Trophoblast cell (in vitro differentiated cells and primary cell): Measurements from ENCODE around the gene FKBP14.
A peak's percentile ranks its signal among the peaks of the same experiment; 100 is the strongest.

Experiments used
- DNase-seq, 2 donors: peaks; one replicate each; pipeline ENCODE4 v3.0.0-alpha.2; 2016
- H2AFZ ChIP-seq: 2 replicates; pipeline ENCODE4 v1.6.1; 2013; ENCODE audit warnings: low read length, moderate library complexity, mild to moderate bottlenecking; ENCODE audit not compliant: insufficient read depth, poor library complexity
- H2AK5ac ChIP-seq: 2 replicates; pipeline ENCODE4 v1.6.1; 2013; ENCODE audit warnings: mild to moderate bottlenecking, low read length
- H2BK120ac ChIP-seq: 2 replicates; pipeline ENCODE4 v1.6.1; 2013; ENCODE audit warnings: low read length, mild to moderate bottlenecking, moderate library complexity; ENCODE audit not compliant: insufficient read depth, poor library complexity
- H2BK12ac ChIP-seq: 2 replicates; pipeline ENCODE4 v1.6.1; 2013; ENCODE audit warnings: mild to moderate bottlenecking, low read length, moderate library complexity
- H2BK5ac ChIP-seq: 2 replicates; pipeline ENCODE4 v1.6.1; 2013; ENCODE audit warnings: low read length, low read depth, moderate library complexity, mild to moderate bottlenecking; ENCODE audit not compliant: poor library complexity
- H3K14ac ChIP-seq: 2 replicates; pipeline ENCODE4 v1.6.1; 2013; ENCODE audit warnings: mild to moderate bottlenecking, low read length
- H3K18ac ChIP-seq: 2 replicates; pipeline ENCODE4 v1.6.1; 2013; ENCODE audit warnings: mild to moderate bottlenecking, low read length
- H3K23ac ChIP-seq: 2 replicates; pipeline ENCODE4 v1.6.1; 2013; ENCODE audit warnings: low read length
- H3K27ac ChIP-seq: 2 replicates; pipeline ENCODE4 v1.5.1; 2013; ENCODE audit warnings: low read depth, mild to moderate bottlenecking, inconsistent platforms, low read length, moderate library complexity
- H3K27me3 ChIP-seq: 2 replicates; pipeline ENCODE4 v1.6.1; 2013; ENCODE audit warnings: inconsistent platforms, mild to moderate bottlenecking, low read length, moderate library complexity; ENCODE audit not compliant: insufficient read depth
- H3K36me3 ChIP-seq, 2 experiments: 1 replicate in 1 of 2; 2 replicates in 1 of 2; pipeline ENCODE4 v1.6.1; 2013; ENCODE audit warnings: low read length in 2 of 2, mild to moderate bottlenecking in 2 of 2, moderate library complexity in 1 of 2; ENCODE audit not compliant: insufficient read depth in 2 of 2, control insufficient read depth in 1 of 2
- H3K4ac ChIP-seq: 2 replicates; pipeline ENCODE4 v1.6.1; 2013; ENCODE audit warnings: low read depth, mild to moderate bottlenecking, low read length, moderate library complexity
- H3K4me1 ChIP-seq, 2 experiments: 1 replicate in 1 of 2; 2 replicates in 1 of 2; pipeline ENCODE4 v1.6.1; 2013; ENCODE audit warnings: low read length in 2 of 2, mild to moderate bottlenecking in 2 of 2, moderate library complexity in 1 of 2; ENCODE audit not compliant: insufficient read depth in 2 of 2, control insufficient read depth in 1 of 2
- H3K4me2 ChIP-seq: 2 replicates; pipeline ENCODE4 v1.6.1; 2013; ENCODE audit warnings: inconsistent platforms, mild to moderate bottlenecking, low read length, moderate library complexity
- H3K4me3 ChIP-seq: 2 replicates; pipeline ENCODE4 v1.5.1; 2013; ENCODE audit warnings: mild to moderate bottlenecking, low read depth, low read length, inconsistent platforms
- H3K79me1 ChIP-seq: one replicate; pipeline ENCODE4 v1.6.1; 2013; ENCODE audit warnings: low read length
- H3K79me2 ChIP-seq: 2 replicates; pipeline ENCODE4 v1.6.1; 2013; ENCODE audit warnings: low read length, mild to moderate bottlenecking; ENCODE audit not compliant: control insufficient read depth, insufficient read depth, poor library complexity
- H3K9ac ChIP-seq: 2 replicates; pipeline ENCODE4 v1.6.1; 2013; ENCODE audit warnings: mild to moderate bottlenecking, low read length
- H3K9me3 ChIP-seq: 2 replicates; pipeline ENCODE4 v1.6.1; 2013; ENCODE audit warnings: low read depth, mild to moderate bottlenecking, control low read depth, inconsistent platforms, low read length; ENCODE audit not compliant: insufficient read depth
- H4K12ac ChIP-seq: 2 replicates; pipeline ENCODE4 v1.6.1; 2013; ENCODE audit warnings: low read depth, mild to moderate bottlenecking, low read length, moderate library complexity
- H4K8ac ChIP-seq: 2 replicates; pipeline ENCODE4 v1.6.1; 2013; ENCODE audit warnings: low read depth, mild to moderate bottlenecking, low read length, moderate library complexity
- H4K91ac ChIP-seq: one replicate; pipeline ENCODE4 v1.6.1; 2013; ENCODE audit warnings: low read depth, mild to moderate bottlenecking, low read length, moderate library complexity
- WGBS: extraction: QIAGEN DNeasy Blood & Tissue Kit; methylation state at CpG from one replicate; pipeline ENCODE4 v1.1.7; 2013; ENCODE audit warnings: missing lambda C conversion rate; ENCODE audit not compliant: insufficient read length, insufficient coverage; ENCODE audit errors: extremely low coverage; 5-methylcytosine and 5-hydroxymethylcytosine counted together

The FKBP14 gene

DNA sequence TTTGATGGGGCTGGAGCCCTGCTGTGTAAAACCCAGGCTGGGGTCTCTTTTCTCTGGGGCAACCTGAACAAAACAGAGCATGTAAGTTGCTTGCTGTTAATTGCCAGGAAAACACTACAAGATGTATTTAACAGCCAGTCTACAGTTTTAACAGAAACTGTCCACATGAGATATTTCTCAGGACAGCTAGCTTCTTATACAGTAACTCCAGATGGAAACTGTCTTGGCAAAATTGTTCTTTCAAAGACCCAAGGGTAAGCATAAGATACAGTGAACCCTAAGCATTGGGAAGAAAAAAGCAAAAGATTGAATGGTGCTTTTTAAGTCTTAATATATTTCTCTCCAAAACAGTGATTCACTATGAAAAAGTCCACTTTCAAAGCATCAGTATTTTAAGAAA is 8.1 kb downstream of the FKBP14 start:
- Histone ChIP-seq H3K79me1 (no peaks in the 10 kb centered on the region), H3K23ac (no peak overlapping the region), H4K91ac (no peak overlapping the region), H3K27ac (no peak overlapping the region), H3K14ac (no peak overlapping the region), H2BK120ac (no peak overlapping the region), H3K4me1 (peaks cover 0 to 1% of the 10 kb centered on the region in 2 experiments), H3K27me3 (no peaks in the 10 kb centered on the region), H3K36me3 (peaks cover 13 to 17% of the 10 kb centered on the region in 2 experiments), H4K12ac (no peak overlapping the region), H2BK12ac (no peak overlapping the region), H3K4me2 (no peak overlapping the region), H3K4ac (no peak overlapping the region), H3K9ac (no peak overlapping the region), H2BK5ac (no peak overlapping the region), H4K8ac (no peak overlapping the region), H2AFZ (no peak overlapping the region), H3K18ac (no peak overlapping the region), H3K4me3 (no peak overlapping the region), H3K79me2 (no peaks in the 10 kb centered on the region), H2AK5ac (no peak overlapping the region), H3K9me3 (no peaks in the 10 kb centered on the region)
- DNase-seq: no peak

DNA sequence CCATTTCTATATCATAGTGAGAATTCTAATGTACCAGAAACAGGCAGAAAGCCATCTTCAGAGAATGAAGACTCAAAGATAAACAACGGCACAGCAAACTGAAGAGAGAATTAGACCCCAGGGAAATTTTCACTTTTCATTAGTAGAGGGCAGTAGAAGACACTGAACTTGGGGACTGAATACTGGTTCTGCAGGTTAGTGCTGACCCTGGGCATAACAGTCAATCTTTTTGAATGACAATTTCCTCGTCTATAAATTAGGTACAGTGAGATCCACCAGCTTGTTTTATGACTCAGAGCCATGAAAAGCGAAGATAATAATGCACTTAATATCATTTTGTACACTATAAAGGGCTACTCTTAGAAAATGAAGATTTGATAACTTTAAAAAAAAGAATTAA is 13.7 kb downstream of the FKBP14 start:
- peak in 1 of 2 donors; percentile 32 for DNase-seq
- no peak overlapping the region for H3K23ac ChIP-seq
- H2BK120ac ChIP-seq: no peak overlapping the region
- H2BK12ac ChIP-seq: no peak overlapping the region
- no peak overlapping the region for H3K4me3 ChIP-seq
- no peak overlapping the region for H4K8ac ChIP-seq
- no peaks in the 10 kb centered on the region for H3K79me1 ChIP-seq
- H3K9me3 ChIP-seq: no peaks in the 10 kb centered on the region
- no peak overlapping the region for H3K14ac ChIP-seq
- no peak overlapping the region for H3K27ac ChIP-seq
- H3K27me3 ChIP-seq: no peaks in the 10 kb centered on the region
- no peak overlapping the region for H4K91ac ChIP-seq
- no peak overlapping the region for H2BK5ac ChIP-seq
- H3K79me2 ChIP-seq: no peaks in the 10 kb centered on the region
- no peak overlapping the region for H3K18ac ChIP-seq
- no peak overlapping the region for H3K4ac ChIP-seq
- H3K36me3 ChIP-seq: peaks cover 10 to 13% of the 10 kb centered on the region in 2 experiments
- no CpG with 5 or more reads among the region's 3 CpGs for WGBS
- no peak overlapping the region for H3K9ac ChIP-seq
- H2AFZ ChIP-seq: no peak overlapping the region
- no peak overlapping the region for H2AK5ac ChIP-seq
- H4K12ac ChIP-seq: no peak overlapping the region
- no peak overlapping the region for H3K4me2 ChIP-seq
- peaks cover 0 to 1% of the 10 kb centered on the region in 2 experiments for H3K4me1 ChIP-seq

DNA sequence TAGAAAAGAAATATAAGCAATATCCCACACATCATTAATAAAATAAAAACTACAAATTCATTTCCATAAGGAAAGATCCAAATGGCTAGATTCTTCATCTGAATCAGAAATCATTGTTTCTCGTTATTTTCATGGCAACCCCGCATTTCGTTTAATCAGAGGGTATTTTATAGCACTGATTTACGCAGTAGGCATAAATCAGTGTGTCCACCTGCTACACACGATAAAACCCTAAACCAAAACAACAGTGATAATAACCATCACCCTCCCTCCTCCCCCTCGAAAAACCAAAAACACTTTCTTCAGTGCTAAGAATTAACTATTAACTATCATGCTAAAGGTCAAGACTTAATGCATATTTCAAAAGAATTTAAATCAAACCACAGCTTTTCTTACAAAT is 16.5 kb downstream of the FKBP14 start:
- H3K27ac ChIP-seq: no peak overlapping the region
- no peaks in the 10 kb centered on the region for H3K27me3 ChIP-seq
- no peaks in the 10 kb centered on the region for H3K79me2 ChIP-seq
- no peak overlapping the region for H3K18ac ChIP-seq
- H3K4me3 ChIP-seq: no peak overlapping the region
- no peak overlapping the region for H4K8ac ChIP-seq
- no peak overlapping the region for H2BK5ac ChIP-seq
- no peak overlapping the region for H3K4me2 ChIP-seq
- no peak overlapping the region for H3K14ac ChIP-seq
- H3K4ac ChIP-seq: no peak overlapping the region
- WGBS: 100% methylated on average over 1 of the region's 6 CpGs
- H3K4me1 ChIP-seq: peaks cover 0 to under 1% of the 10 kb centered on the region in 2 experiments
- H2BK120ac ChIP-seq: no peak overlapping the region
- no peak overlapping the region for H4K91ac ChIP-seq
- no peak overlapping the region for H3K9ac ChIP-seq
- no peak overlapping the region for H2BK12ac ChIP-seq
- no peak overlapping the region for H4K12ac ChIP-seq
- H2AFZ ChIP-seq: no peak overlapping the region
- peaks cover 1 to 5% of the 10 kb centered on the region in 2 experiments for H3K36me3 ChIP-seq
- no peak overlapping the region for H2AK5ac ChIP-seq
- no peaks in the 10 kb centered on the region for H3K9me3 ChIP-seq
- H3K23ac ChIP-seq: no peak overlapping the region
- DNase-seq: no peak
- H3K79me1 ChIP-seq: no peaks in the 10 kb centered on the region

DNA sequence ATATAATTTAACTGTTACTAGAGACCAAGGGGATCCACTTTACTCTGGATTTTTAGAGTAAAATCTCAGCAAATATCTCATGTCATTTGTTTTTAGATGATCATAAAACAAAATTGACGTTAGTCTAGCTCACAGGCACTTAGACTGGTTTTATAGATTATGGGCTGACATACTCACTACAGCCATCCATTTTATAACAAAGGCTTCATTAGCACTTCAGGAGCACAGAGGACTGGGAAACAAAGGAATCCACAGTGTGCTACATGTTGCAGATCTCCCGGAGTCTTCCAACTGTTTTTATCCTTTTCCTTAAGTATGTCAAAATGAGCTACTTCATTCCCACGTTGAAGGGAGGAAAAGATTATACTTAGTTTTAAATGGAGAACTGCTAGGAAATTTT is 21.0 kb downstream of the FKBP14 start:
- Histone ChIP-seq H2BK120ac (no peak overlapping the region), H2AK5ac (no peak overlapping the region), H3K9me3 (no peaks in the 10 kb centered on the region), H2AFZ (no peak overlapping the region), H4K8ac (no peak overlapping the region), H3K4me3 (no peak overlapping the region), H3K18ac (no peak overlapping the region), H3K27ac (no peak overlapping the region), H3K27me3 (no peaks in the 10 kb centered on the region), H4K91ac (no peak overlapping the region), H3K79me1 (no peaks in the 10 kb centered on the region), H4K12ac (no peak overlapping the region), H3K4me2 (no peak overlapping the region), H2BK12ac (no peak overlapping the region), H3K9ac (no peak overlapping the region), H2BK5ac (no peak overlapping the region), H3K79me2 (no peaks in the 10 kb centered on the region), H3K23ac (no peak overlapping the region), H3K36me3 (no peaks in the 10 kb centered on the region), H3K4ac (no peak overlapping the region), H3K14ac (no peak overlapping the region), H3K4me1 (no peaks in the 10 kb centered on the region)
- no CpG with 5 or more reads among the region's 3 CpGs for WGBS
- DNase-seq: no peak
